GM12864 (cell line): ENCODE measurements around the gene GSTO2.
"Not testable (repeated sequence)": the region's sequence is repeated elsewhere in the genome, so short reads cannot be mapped to it uniquely, and the experiment has no call there.

ENCODE experiments used
- DNase-seq: peaks from one replicate; pipeline ENCODE4 v3.0.0-alpha.2; 2011; ENCODE audit warnings: low read depth
- H3K4me3 ChIP-seq: 2 replicates; pipeline ENCODE4 v1.5.1; 2011; ENCODE audit warnings: mild to moderate bottlenecking, low read depth, low read length, control low read depth
- TF ChIP-seq, protein P1 (sequence below): IDR thresholded peaks from 2 replicates; pipeline ENCODE4 v1.5.1; 2011; ENCODE audit warnings: low read depth, mild to moderate bottlenecking, moderate library complexity, low read length, control low read depth, inconsistent platforms; ENCODE audit errors: missing control alignments

The GSTO2 gene

DNA sequence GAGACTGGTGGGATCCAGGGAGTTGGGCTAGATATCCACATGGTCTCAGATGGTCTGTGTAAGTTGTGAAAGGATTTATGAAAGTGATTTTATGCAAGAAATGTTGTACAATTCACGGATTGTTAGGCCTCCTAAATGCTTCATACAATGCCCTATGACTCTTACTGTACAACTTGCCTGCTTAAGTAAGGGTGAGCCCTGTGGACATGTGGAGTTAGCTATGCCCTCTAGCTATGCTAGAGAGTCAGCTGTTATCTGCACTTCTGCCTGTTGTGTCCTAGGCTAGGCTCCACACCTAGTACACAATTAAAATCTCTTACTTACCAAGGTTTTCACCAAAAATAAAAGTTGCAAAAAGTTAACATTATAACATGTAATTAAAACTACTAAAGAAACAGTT lies 35.2 kb upstream of the GSTO2 start:
- TF ChIP-seq, protein P1, sequence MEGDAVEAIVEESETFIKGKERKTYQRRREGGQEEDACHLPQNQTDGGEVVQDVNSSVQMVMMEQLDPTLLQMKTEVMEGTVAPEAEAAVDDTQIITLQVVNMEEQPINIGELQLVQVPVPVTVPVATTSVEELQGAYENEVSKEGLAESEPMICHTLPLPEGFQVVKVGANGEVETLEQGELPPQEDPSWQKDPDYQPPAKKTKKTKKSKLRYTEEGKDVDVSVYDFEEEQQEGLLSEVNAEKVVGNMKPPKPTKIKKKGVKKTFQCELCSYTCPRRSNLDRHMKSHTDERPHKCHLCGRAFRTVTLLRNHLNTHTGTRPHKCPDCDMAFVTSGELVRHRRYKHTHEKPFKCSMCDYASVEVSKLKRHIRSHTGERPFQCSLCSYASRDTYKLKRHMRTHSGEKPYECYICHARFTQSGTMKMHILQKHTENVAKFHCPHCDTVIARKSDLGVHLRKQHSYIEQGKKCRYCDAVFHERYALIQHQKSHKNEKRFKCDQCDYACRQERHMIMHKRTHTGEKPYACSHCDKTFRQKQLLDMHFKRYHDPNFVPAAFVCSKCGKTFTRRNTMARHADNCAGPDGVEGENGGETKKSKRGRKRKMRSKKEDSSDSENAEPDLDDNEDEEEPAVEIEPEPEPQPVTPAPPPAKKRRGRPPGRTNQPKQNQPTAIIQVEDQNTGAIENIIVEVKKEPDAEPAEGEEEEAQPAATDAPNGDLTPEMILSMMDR = no peak
- no peak for DNase-seq
- H3K4me3 ChIP-seq = no peak overlapping the region

- H3K4me3 ChIP-seq = no peak overlapping the region
- TF ChIP-seq, protein P1 = no peak
- no peak for DNase-seq
Observed at GRCh38 chr10:104234934-104235333, 34.0 kb upstream of the GSTO2 start.

DNA sequence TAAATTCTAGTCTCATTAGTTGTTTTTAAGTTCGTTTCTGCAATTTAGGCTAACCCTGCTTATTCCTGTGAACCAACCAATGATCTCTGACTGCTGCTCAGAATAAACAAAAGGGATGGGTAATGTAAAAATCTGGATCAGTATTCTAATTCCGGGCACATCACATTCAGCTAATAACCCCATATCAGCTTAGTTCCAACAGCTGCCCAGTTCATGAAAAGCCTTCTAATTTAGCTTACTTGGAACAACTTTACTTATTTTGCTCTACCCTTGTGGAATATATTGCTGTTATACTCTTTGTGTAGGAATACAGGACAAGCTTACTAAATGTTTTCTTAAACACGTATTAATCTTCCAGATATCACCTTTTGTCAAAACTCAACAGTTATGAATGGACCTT lies 33.2 kb upstream of the GSTO2 start:
- TF ChIP-seq, protein P1 = no peak
- H3K4me3 ChIP-seq = no peak overlapping the region
- DNase-seq = no peak

GRCh38 chr10:104240078-104240477 lies 28.9 kb upstream of the GSTO2 start:
- TF ChIP-seq, protein P1 = no peak
- no peak for DNase-seq
- no peak overlapping the region for H3K4me3 ChIP-seq

DNA sequence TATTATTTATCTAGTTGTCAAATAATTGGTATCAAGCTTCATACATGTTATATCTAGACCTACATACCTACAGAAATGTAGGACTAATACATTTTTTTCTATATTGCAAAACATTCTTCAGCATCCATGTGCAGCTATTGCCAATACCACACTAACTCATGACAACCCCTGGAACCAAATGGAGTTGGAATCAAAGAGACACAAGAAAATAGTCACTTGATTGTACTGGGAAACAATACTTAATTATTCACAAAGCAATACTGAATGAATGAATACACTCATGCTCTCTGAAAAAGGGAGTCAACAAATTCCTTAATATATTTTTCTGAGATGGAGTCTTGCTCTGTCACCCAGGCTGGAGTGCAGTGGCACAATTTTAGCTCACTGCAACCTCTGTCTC lies 26.4 kb upstream of the GSTO2 start:
- TF ChIP-seq, protein P1 = no peak
- H3K4me3 ChIP-seq = no peak overlapping the region
- no peak for DNase-seq

GRCh38 chr10:104243009-104243408 lies 26.0 kb upstream of the GSTO2 start:
- DNase-seq, H3K4me3 ChIP-seq: not testable (repeated sequence)

- TF ChIP-seq, protein P1 = no peak
- DNase-seq = no peak
- no peak overlapping the region for H3K4me3 ChIP-seq
Observed at GRCh38 chr10:104243512-104243911, 25.5 kb upstream of the GSTO2 start.
